HG02938 (cell line): ENCODE measurements around the gene PCDHB11.
"Not testable (repeated sequence)": the region's sequence is repeated elsewhere in the genome, so short reads cannot be mapped to it uniquely, and the experiment has no call there.

Experiments used
- ATAC-seq: cut with Tn5 transposase; IDR thresholded peaks from one replicate; pipeline ENCODE4 v1.9.1; 2021; ENCODE audit warnings: mild to moderate bottlenecking, moderate library complexity; ENCODE audit not compliant: unreplicated experiment

Gene PCDHB11

GRCh38 chr5:141184117-141184855 lies 15.1 kb upstream of the PCDHB11 start:
- ATAC-seq = not testable (repeated sequence)

GRCh38 chr5:141186897-141187512 lies 12.4 kb upstream of the PCDHB11 start, which contains the start of gene PCDHB9:
Gene PCDHB9, plus strand, starts transcription at chr5:141187161. Its CDS starts 158 bp downstream, at chr5:141187319.
- ATAC-seq = no peak

- ATAC-seq = not testable (repeated sequence)
These were observed 10.7 kb upstream of the PCDHB11 start for GRCh38 chr5:141188682-141189081.

- not testable (repeated sequence) for ATAC-seq
These were observed 10.3 kb upstream of the PCDHB11 start for GRCh38 chr5:141189131-141189530.

GRCh38 chr5:141192110-141192725 lies 7.2 kb upstream of the PCDHB11 start, which contains the start of gene PCDHB10:
Gene PCDHB10, plus strand, starts transcription at chr5:141192353. Its CDS starts 200 bp downstream, at chr5:141192553.
- no peak for ATAC-seq

- ATAC-seq = not testable (repeated sequence)
These were observed 5.1 kb upstream of the PCDHB11 start for GRCh38 chr5:141194332-141194731.

GRCh38 chr5:141196363-141196762 lies 3.1 kb upstream of the PCDHB11 start:
- ATAC-seq = no peak

- ATAC-seq = not testable (repeated sequence)
These were observed 1.7 kb downstream of the PCDHB11 start for GRCh38 chr5:141201126-141201525.

GRCh38 chr5:141201646-141202045 lies 2.2 kb downstream of the PCDHB11 start:
- not testable (repeated sequence) for ATAC-seq

- ATAC-seq = no peak
These were observed 9.1 kb downstream of the PCDHB11 start, which contains the start of gene PCDHB12 for GRCh38 chr5:141208478-141208877. Gene PCDHB12, plus strand, starts transcription at chr5:141208719. Its CDS starts 189 bp downstream, at chr5:141208908.

GRCh38 chr5:141210281-141210680 lies 10.9 kb downstream of the PCDHB11 start:
- not testable (repeated sequence) for ATAC-seq

- ATAC-seq = not testable (repeated sequence)
These were observed 11.4 kb downstream of the PCDHB11 start for GRCh38 chr5:141210849-141211248.

- not testable (repeated sequence) for ATAC-seq
These were observed 14.4 kb downstream of the PCDHB11 start, which contains the start of gene PCDHB13 for GRCh38 chr5:141213656-141214339. Gene PCDHB13, plus strand, starts transcription at chr5:141213919. Its CDS starts 205 bp downstream, at chr5:141214124.

- ATAC-seq = not testable (repeated sequence)
These were observed 15.2 kb downstream of the PCDHB11 start for GRCh38 chr5:141214583-141214982.

- not testable (repeated sequence) for ATAC-seq
These were observed 16.1 kb downstream of the PCDHB11 start for GRCh38 chr5:141215504-141215903.

- not testable (repeated sequence) for ATAC-seq
These were observed 16.6 kb downstream of the PCDHB11 start for GRCh38 chr5:141216035-141216434.

GRCh38 chr5:141223112-141223783 lies 23.8 kb downstream of the PCDHB11 start, which contains the start of gene PCDHB14:
Gene PCDHB14, plus strand, starts transcription at chr5:141223343. Its CDS starts 163 bp downstream, at chr5:141223506.
- no peak for ATAC-seq

GRCh38 chr5:141224844-141225243 lies 25.4 kb downstream of the PCDHB11 start:
- not testable (repeated sequence) for ATAC-seq

- not testable (repeated sequence) for ATAC-seq
These were observed 26.0 kb downstream of the PCDHB11 start for GRCh38 chr5:141225421-141225820.

GRCh38 chr5:141234109-141234667 lies 34.8 kb downstream of the PCDHB11 start:
- ATAC-seq = no peak
